Measurements from ENCODE around the gene SCGB1D4.

DNA sequence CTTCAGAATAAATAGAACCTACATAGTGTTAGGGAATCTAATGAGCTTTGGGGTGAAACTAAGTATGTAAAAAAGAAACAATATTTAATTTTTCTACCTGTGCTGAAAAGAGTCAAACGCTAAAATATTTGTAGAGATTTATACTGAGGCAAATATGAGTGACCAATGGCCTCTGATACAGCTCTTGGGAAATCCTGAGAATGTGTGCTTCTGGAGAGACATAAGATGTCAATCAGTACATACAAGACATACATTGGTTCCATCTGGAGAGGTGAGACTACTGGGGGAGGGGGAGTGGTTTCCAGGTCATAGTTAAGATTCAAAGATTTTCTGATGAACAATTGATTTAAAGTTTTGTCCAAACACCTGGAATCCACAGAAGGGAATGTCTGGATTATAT is 39.3 kb upstream of the SCGB1D4 start:
- TF ChIP-seq, protein P1, sequence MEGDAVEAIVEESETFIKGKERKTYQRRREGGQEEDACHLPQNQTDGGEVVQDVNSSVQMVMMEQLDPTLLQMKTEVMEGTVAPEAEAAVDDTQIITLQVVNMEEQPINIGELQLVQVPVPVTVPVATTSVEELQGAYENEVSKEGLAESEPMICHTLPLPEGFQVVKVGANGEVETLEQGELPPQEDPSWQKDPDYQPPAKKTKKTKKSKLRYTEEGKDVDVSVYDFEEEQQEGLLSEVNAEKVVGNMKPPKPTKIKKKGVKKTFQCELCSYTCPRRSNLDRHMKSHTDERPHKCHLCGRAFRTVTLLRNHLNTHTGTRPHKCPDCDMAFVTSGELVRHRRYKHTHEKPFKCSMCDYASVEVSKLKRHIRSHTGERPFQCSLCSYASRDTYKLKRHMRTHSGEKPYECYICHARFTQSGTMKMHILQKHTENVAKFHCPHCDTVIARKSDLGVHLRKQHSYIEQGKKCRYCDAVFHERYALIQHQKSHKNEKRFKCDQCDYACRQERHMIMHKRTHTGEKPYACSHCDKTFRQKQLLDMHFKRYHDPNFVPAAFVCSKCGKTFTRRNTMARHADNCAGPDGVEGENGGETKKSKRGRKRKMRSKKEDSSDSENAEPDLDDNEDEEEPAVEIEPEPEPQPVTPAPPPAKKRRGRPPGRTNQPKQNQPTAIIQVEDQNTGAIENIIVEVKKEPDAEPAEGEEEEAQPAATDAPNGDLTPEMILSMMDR (IDR thresholded peaks at IDR 0.05), result no peak
- TF ChIP-seq POLR2A (IDR thresholded peaks at IDR 0.05), result no peak

All from body of pancreas (tissue), 4 donors.